ENCODE results near the gene DNAJC12.
A peak's percentile ranks its signal among the peaks of the same experiment; 100 is the strongest.
"Not testable (repeated sequence)": the region's sequence is repeated elsewhere in the genome, so short reads cannot be mapped to it uniquely, and the experiment has no call there.

Gene DNAJC12

DNA sequence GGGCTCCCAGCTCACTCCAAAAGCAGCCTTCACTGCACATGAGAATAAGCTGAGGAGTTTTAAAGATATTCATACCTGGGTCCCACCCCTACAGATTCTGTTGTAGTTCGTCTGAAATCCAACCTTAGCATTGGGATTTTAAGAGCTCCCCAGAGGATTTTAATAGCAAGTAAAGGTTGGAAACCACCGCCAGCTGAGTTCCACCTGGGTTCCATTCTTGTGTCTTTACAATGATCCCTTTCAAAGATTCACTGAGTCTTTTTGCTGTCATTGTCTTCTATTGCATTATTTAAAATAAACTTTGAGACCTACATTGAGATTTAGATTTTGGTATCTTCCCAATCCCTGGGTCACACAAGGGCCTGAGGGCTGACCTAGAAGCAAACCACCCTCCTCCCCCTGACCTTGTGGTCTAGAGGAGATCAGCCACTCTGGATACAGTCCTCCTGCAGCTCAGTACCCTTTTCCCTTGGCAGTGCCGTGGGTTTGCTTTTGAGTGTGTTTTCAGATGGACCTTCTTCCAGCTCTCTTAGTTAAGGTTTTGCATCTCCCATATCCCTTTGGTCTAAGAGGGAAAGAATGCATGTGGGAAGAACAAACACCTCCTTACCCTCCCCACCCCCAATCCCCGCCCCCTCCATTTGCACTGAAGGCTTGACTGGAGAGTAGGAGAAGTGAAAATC lies 23.9 kb upstream of the DNAJC12 start:
- H3K9ac ChIP-seq (ENCODE audit: low read length), result no peak overlapping the region

GRCh38 chr10:67858971-67859370 lies 21.0 kb upstream of the DNAJC12 start:
- H3K9ac ChIP-seq (ENCODE audit: low read length), result no peak overlapping the region
- H3K27me3 ChIP-seq (ENCODE audit: control insufficient read depth, insufficient read depth, low read length), result no peaks in the 10 kb centered on the region
- H3K27ac ChIP-seq (ENCODE audit: low read depth, low read length), result no peak overlapping the region

More for the DNA sequence above, 23.9 kb upstream of the DNAJC12 start:
- Histone ChIP-seq H3K4me3 (ENCODE audit: low read length) (no peak overlapping the region), H3K4me1 (ENCODE audit: control insufficient read depth, insufficient read depth, low read length) (no peaks in the 10 kb centered on the region), H3K27me3 (ENCODE audit: control insufficient read depth, insufficient read depth, low read length) (no peaks in the 10 kb centered on the region), H3K27ac (ENCODE audit: low read depth, low read length) (no peak overlapping the region), H3K36me3 (ENCODE audit: control insufficient read depth, insufficient read depth, low read length) (no peaks in the 10 kb centered on the region)

GRCh38 chr10:67853512-67853911 lies 15.5 kb upstream of the DNAJC12 start:
- Histone ChIP-seq H3K36me3 (ENCODE audit: control insufficient read depth, insufficient read depth, low read length) (no peaks in the 10 kb centered on the region), H3K27ac (ENCODE audit: low read depth, low read length) (no peak overlapping the region), H3K4me3 (ENCODE audit: low read length) (no peak overlapping the region), H3K9ac (ENCODE audit: low read length) (no peak overlapping the region), H3K27me3 (ENCODE audit: control insufficient read depth, insufficient read depth, low read length) (no peaks in the 10 kb centered on the region), H3K4me1 (ENCODE audit: control insufficient read depth, insufficient read depth, low read length) (peaks cover 3% of the 10 kb centered on the region)

More at GRCh38 chr10:67858971-67859370, 21.0 kb upstream of the DNAJC12 start:
- H3K4me1 ChIP-seq (ENCODE audit: control insufficient read depth, insufficient read depth, low read length), result no peaks in the 10 kb centered on the region
- H3K36me3 ChIP-seq (ENCODE audit: control insufficient read depth, insufficient read depth, low read length), result no peaks in the 10 kb centered on the region
- H3K4me3 ChIP-seq (ENCODE audit: low read length), result no peak overlapping the region

- Histone ChIP-seq H3K4me1 (ENCODE audit: control insufficient read depth, insufficient read depth, low read length) (peaks cover 3% of the 10 kb centered on the region), H3K9ac (ENCODE audit: low read length) (no peak overlapping the region), H3K27me3 (ENCODE audit: control insufficient read depth, insufficient read depth, low read length) (no peaks in the 10 kb centered on the region)
Observed at GRCh38 chr10:67852761-67853160, 14.8 kb upstream of the DNAJC12 start.

DNA sequence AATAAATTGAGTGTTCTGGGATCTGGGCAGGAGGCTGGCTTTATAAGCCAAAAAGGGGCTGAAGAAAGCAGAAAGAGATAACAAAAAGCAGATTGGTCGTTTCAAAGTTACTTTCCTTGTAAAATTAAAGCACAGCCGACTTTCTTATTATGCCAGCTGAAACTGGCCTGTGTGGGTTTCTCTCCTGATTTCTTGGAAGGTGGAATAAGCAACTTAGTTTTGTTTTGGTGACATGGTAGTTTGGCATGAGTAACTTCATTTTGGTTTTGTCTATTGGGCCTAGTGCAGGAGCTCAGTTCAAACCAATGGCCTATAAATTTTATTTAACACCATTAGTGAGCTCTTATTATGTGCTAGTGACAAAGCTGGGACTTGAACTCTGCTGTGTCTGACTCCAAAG lies 13.2 kb upstream of the DNAJC12 start:
- Histone ChIP-seq H3K4me3 (ENCODE audit: low read length) (no peak overlapping the region), H3K9ac (ENCODE audit: low read length) (no peak overlapping the region), H3K36me3 (ENCODE audit: control insufficient read depth, insufficient read depth, low read length) (no peaks in the 10 kb centered on the region), H3K4me1 (ENCODE audit: control insufficient read depth, insufficient read depth, low read length) (peaks cover 3% of the 10 kb centered on the region), H3K27me3 (ENCODE audit: control insufficient read depth, insufficient read depth, low read length) (no peaks in the 10 kb centered on the region), H3K27ac (ENCODE audit: low read depth, low read length) (no peak overlapping the region)

More at GRCh38 chr10:67852761-67853160, 14.8 kb upstream of the DNAJC12 start:
- Histone ChIP-seq H3K4me3 (ENCODE audit: low read length) (no peak overlapping the region), H3K27ac (ENCODE audit: low read depth, low read length) (no peak overlapping the region), H3K36me3 (ENCODE audit: control insufficient read depth, insufficient read depth, low read length) (no peaks in the 10 kb centered on the region)

DNA sequence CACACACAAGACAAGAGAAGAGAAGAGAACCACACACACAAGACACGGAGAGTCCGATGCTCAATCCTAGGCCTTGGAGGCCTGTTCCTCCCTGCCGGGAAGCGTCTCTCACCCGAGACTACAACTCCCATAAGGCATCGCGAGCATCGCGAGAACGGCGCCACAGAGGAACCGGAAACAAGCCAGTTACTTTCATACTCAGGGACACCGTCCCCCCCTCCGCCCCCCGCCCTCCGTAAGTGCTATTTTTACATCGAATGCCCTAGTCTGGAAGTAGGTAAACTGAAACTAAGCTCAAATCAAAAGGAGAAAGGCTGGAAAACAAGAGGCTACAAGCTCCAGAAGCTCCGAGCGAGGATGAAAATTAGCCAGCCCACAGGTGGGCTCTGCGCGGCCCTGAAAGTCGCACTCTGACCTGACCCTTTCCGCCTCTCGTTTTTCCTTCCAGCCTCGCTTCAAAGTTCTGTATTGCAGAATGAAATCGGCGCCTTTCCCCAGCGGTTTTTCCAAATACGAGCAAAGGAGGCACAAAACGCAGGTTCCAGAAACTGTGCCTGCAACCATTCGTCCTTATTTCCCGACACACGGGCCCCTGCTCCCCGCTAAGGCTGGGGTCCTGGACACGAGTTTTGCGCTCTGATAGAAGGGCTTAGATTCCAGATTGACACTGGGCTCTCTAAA lies 11.5 kb upstream of the DNAJC12 start:
- peak overlapping the region; percentile 95 for H3K27ac ChIP-seq (ENCODE audit: low read depth, low read length)
- H3K4me3 ChIP-seq (ENCODE audit: low read length), result peak overlapping the region; percentile 94
- H3K9ac ChIP-seq (ENCODE audit: low read length), result peak overlapping the region; percentile 90
- H3K4me1 ChIP-seq (ENCODE audit: control insufficient read depth, insufficient read depth, low read length), result peaks cover 3% of the 10 kb centered on the region
- H3K36me3 ChIP-seq (ENCODE audit: control insufficient read depth, insufficient read depth, low read length), result no peaks in the 10 kb centered on the region
- no peaks in the 10 kb centered on the region for H3K27me3 ChIP-seq (ENCODE audit: control insufficient read depth, insufficient read depth, low read length)

- Histone ChIP-seq H3K27ac (ENCODE audit: low read depth, low read length) (no peak overlapping the region), H3K36me3 (ENCODE audit: control insufficient read depth, insufficient read depth, low read length) (no peaks in the 10 kb centered on the region)
Observed at GRCh38 chr10:67843284-67843683, 5.3 kb upstream of the DNAJC12 start.

DNA sequence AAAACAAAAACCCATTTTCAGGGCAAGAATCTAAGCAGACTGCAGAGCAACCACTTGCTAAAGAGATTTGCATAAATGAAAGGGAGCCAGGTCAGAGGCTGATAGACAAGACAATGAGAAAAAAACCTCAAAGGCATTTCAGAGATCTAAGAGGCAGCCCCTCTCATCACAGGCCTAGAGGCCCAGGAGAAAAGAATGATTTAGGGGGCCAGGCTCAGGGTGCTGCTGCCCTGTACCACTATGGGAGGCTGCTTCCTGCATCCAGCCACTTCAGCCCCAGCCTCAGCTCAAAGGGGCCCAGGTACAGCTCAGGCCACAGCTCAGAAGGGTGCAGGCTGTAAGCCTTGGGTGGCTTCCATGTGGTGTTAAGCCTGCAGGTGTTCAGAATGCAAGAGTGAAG lies 3.7 kb upstream of the DNAJC12 start:
- H3K4me1 ChIP-seq (ENCODE audit: control insufficient read depth, insufficient read depth, low read length), result no peaks in the 10 kb centered on the region
- no peak overlapping the region for H3K4me3 ChIP-seq (ENCODE audit: low read length)
- no peaks in the 10 kb centered on the region for H3K27me3 ChIP-seq (ENCODE audit: control insufficient read depth, insufficient read depth, low read length)
- H3K9ac ChIP-seq (ENCODE audit: low read length), result no peak overlapping the region
- no peaks in the 10 kb centered on the region for H3K36me3 ChIP-seq (ENCODE audit: control insufficient read depth, insufficient read depth, low read length)
- H3K27ac ChIP-seq (ENCODE audit: low read depth, low read length), result no peak overlapping the region

More at GRCh38 chr10:67843284-67843683, 5.3 kb upstream of the DNAJC12 start:
- H3K27me3 ChIP-seq (ENCODE audit: control insufficient read depth, insufficient read depth, low read length), result no peaks in the 10 kb centered on the region
- H3K4me1 ChIP-seq (ENCODE audit: control insufficient read depth, insufficient read depth, low read length), result no peaks in the 10 kb centered on the region
- no peak overlapping the region for H3K4me3 ChIP-seq (ENCODE audit: low read length)
- H3K9ac ChIP-seq (ENCODE audit: low read length), result no peak overlapping the region

- Histone ChIP-seq H3K9ac (ENCODE audit: low read length) (no peak overlapping the region), H3K4me1 (ENCODE audit: control insufficient read depth, insufficient read depth, low read length) (no peaks in the 10 kb centered on the region), H3K27me3 (ENCODE audit: control insufficient read depth, insufficient read depth, low read length) (no peaks in the 10 kb centered on the region), H3K27ac (ENCODE audit: low read depth, low read length) (no peak overlapping the region), H3K36me3 (ENCODE audit: control insufficient read depth, insufficient read depth, low read length) (no peaks in the 10 kb centered on the region), H3K4me3 (ENCODE audit: low read length) (no peak overlapping the region)
Observed at GRCh38 chr10:67839951-67840350, 2.0 kb upstream of the DNAJC12 start.

- H3K27ac ChIP-seq (ENCODE audit: low read depth, low read length); H3K9ac ChIP-seq (ENCODE audit: low read length); H3K4me3 ChIP-seq (ENCODE audit: low read length); H3K27me3 ChIP-seq (ENCODE audit: control insufficient read depth, insufficient read depth, low read length); H3K36me3 ChIP-seq (ENCODE audit: control insufficient read depth, insufficient read depth, low read length); H3K4me1 ChIP-seq (ENCODE audit: control insufficient read depth, insufficient read depth, low read length): not testable (repeated sequence)
Observed at GRCh38 chr10:67839511-67839910, 1.5 kb upstream of the DNAJC12 start.

GRCh38 chr10:67836972-67837371 lies 1.0 kb downstream of the DNAJC12 start:
- Histone ChIP-seq H3K4me1 (ENCODE audit: control insufficient read depth, insufficient read depth, low read length) (no peaks in the 10 kb centered on the region), H3K4me3 (ENCODE audit: low read length) (no peak overlapping the region), H3K27ac (ENCODE audit: low read depth, low read length) (no peak overlapping the region), H3K27me3 (ENCODE audit: control insufficient read depth, insufficient read depth, low read length) (no peaks in the 10 kb centered on the region), H3K9ac (ENCODE audit: low read length) (no peak overlapping the region), H3K36me3 (ENCODE audit: control insufficient read depth, insufficient read depth, low read length) (no peaks in the 10 kb centered on the region)

DNA sequence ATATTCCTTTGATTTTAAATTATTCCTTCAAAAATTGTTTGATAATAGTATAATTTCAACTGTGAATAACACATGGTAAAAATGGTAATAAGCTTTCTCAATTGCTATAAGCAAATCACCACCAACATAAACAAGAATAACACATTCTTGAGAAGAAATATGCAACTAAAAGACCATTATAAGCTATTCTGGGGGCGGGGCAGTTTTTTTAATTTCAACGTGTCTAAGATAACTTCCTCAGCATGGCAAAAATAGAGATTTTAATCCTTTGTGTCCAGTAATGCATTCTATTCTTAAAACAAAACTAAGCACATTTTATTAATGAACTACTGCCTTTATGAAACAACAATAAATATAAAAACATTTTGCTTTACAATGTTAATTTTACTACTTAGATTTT lies 1.5 kb downstream of the DNAJC12 start:
- Histone ChIP-seq H3K27ac (ENCODE audit: low read depth, low read length) (no peak overlapping the region), H3K36me3 (ENCODE audit: control insufficient read depth, insufficient read depth, low read length) (no peaks in the 10 kb centered on the region), H3K9ac (ENCODE audit: low read length) (no peak overlapping the region), H3K4me1 (ENCODE audit: control insufficient read depth, insufficient read depth, low read length) (no peaks in the 10 kb centered on the region), H3K27me3 (ENCODE audit: control insufficient read depth, insufficient read depth, low read length) (no peaks in the 10 kb centered on the region), H3K4me3 (ENCODE audit: low read length) (no peak overlapping the region)

All from rectal smooth muscle tissue (tissue), 1 donor.